Gastrocnemius medialis (tissue), 4 donors: ENCODE results near the gene DAPK3. TPM values are rescaled to one million over a fixed set of nuclear protein-coding genes. Genes with fewer than 3 reads are reported as not detected.

Source experiments
- ATAC-seq, 2 donors: fragments of 150-250 bp; one replicate each; pipeline ENCODE4 v1.9.1; 2016
- DNase-seq, 2 donors: peaks; one replicate each; pipeline ENCODE4 v3.0.0-alpha.2; 2019
- H3K27ac ChIP-seq, 4 donors: fragments of 200-600 bp; sonication (generic); 1 replicate in 1 of 4; 2 replicates in 3 of 4; pipeline ENCODE4 v1.5.1; 2016 to 2018; ENCODE audit warnings: mild to moderate bottlenecking in 2 of 4, moderate library complexity in 1 of 4
- H3K27me3 ChIP-seq, 3 donors: fragments of 200-600 bp; sonication (generic) in 2 of 3; 1 replicate in 1 of 3; 2 replicates in 2 of 3; pipeline versions ENCODE4 v1.5.1 to v1.6.0; 2016 to 2019; ENCODE audit warnings: mild to moderate bottlenecking in 1 of 3, moderate library complexity in 1 of 3
- H3K36me3 ChIP-seq, 2 donors: fragments of 200-600 bp; sonication (generic) in 1 of 2; one replicate each; pipeline ENCODE4 v1.5.1; 2017 to 2018
- H3K4me1 ChIP-seq, 2 donors: fragments of 200-600 bp; sonication (generic) in 1 of 2; one replicate each; pipeline ENCODE4 v1.5.1; 2016 to 2017; ENCODE audit warnings: mild to moderate bottlenecking in 2 of 2
- H3K4me3 ChIP-seq, 4 donors: fragments of 200-600 bp; sonication (generic) in 3 of 4; 1 replicate in 1 of 4; 2 replicates in 3 of 4; pipeline ENCODE4 v1.5.1; 2016 to 2019; ENCODE audit warnings: mild to moderate bottlenecking in 2 of 4
- H3K9me3 ChIP-seq, 3 donors: fragments of 200-600 bp; sonication (generic) in 2 of 3; 1 replicate in 1 of 3; 2 replicates in 2 of 3; pipeline ENCODE4 v1.5.1; 2016 to 2019
- POLR2A ChIP-seq, 2 donors: fragments of 450-650 bp; IDR thresholded peaks; one replicate each; pipeline ENCODE4 v1.6.1; 2017; ENCODE audit warnings: antibody characterized with exemption in 2 of 2, mild to moderate bottlenecking in 2 of 2, moderate library complexity in 2 of 2
- in situ Hi-C, 4 donors: fragments of 200-750 bp; cut with MboI; loops; one replicate each; pipeline versions ENCODE4 v1.15.0 to v1.8.0; 2017; ENCODE audit warnings: low sequenced_read_pairs in 4 of 4
- intact Hi-C: fragments of 100-400 bp; cut with DNase I; formaldehyde crosslinking; loops from one replicate; pipeline ENCODE4 v1.15.1; 2023; ENCODE audit warnings: low total_unique reads
- total RNA-seq, 4 donors: library from RNA; depleted of rRNA; stranded (reverse); fragments of >200 nt; gene quantifications; one replicate each; pipeline versions ENCODE4 v1.1.0 to v1.2.3, GENCODE V29; 2016
- TF ChIP-seq, protein P1 (sequence below), 5 experiments: fragments of 450-650 bp in 3 of 5; fragments of 200-600 bp in 2 of 5; sonication (generic) in 2 of 5; IDR thresholded peaks in 4 of 5; conservative IDR thresholded peaks in 1 of 5; 1 replicate in 4 of 5; 2 replicates in 1 of 5; pipeline ENCODE4 v1.5.1; 2016 to 2019; ENCODE audit warnings: antibody characterized with exemption in 5 of 5, mild to moderate bottlenecking in 3 of 5, moderate library complexity in 3 of 5

DAPK3 gene
- total RNA-seq, 4 donors from 2014 or later, result 61.3 to 135 (median 115) TPM

DNA sequence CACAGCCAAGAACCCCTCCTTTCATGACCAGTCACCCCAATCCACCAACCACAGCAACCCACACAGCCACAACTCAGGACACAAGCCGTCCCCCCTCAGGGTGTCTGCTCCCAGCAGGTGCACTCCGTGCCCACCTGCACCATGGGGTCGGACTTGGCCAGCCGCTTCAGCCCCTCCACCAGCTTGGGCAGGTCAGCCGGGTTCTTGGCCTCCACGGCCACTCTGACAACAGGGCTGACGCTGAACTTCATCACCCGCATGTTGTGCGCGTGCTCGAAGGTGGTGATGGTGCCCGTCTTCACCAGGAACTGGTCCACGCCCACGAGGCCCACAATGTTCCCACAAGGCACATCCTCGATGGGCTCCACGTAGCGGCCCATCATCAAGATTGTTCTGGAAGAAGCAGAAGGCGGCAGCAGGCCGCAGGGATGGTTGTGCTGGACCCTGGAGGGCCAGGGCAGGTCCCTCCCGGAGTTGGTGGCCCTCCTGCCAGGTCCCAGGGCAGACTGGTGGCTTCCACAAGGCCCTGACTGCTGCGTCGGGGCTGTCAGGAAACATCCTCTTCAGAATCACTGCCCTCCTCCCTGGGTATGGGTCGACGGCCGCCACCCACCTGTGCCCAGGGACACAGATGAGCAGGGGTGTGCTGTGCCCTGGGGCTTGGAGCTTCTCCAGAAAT is 8.9 kb upstream of the DAPK3 start:
- peak in 1 of 2 donors; percentile 14 for DNase-seq
- Histone ChIP-seq H3K27me3 (no peaks in the 10 kb centered on the region), H3K9me3 (no peaks in the 10 kb centered on the region), H3K4me1 (peaks cover 17 to 19% of the 10 kb centered on the region in 2 donors), H3K4me3 (no peak overlapping the region), H3K36me3 (peaks cover 0 to 94% of the 10 kb centered on the region in 2 donors), H3K27ac (peak overlapping the region in 2 of 4 donors; percentile 89 to 100)
- ATAC-seq, result no peak
- in situ Hi-C loops, result loop anchor here in 1 of 4 donors (10.0 kb wide), 1 partner anchor 85 kb away; the partner anchor contains the start of gene ZBTB7A
- TF ChIP-seq, protein P1, sequence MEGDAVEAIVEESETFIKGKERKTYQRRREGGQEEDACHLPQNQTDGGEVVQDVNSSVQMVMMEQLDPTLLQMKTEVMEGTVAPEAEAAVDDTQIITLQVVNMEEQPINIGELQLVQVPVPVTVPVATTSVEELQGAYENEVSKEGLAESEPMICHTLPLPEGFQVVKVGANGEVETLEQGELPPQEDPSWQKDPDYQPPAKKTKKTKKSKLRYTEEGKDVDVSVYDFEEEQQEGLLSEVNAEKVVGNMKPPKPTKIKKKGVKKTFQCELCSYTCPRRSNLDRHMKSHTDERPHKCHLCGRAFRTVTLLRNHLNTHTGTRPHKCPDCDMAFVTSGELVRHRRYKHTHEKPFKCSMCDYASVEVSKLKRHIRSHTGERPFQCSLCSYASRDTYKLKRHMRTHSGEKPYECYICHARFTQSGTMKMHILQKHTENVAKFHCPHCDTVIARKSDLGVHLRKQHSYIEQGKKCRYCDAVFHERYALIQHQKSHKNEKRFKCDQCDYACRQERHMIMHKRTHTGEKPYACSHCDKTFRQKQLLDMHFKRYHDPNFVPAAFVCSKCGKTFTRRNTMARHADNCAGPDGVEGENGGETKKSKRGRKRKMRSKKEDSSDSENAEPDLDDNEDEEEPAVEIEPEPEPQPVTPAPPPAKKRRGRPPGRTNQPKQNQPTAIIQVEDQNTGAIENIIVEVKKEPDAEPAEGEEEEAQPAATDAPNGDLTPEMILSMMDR (IDR thresholded peaks at IDR 0.05 in 4 of 5, conservative IDR thresholded peaks at IDR 0.05 in 1 of 5), result no peak
- intact Hi-C loops, result loop anchor here (10.0 kb wide), 2 partner anchors 365 to 1815 kb away; partner anchors contain the start of genes DOT1L and MPND

DNA sequence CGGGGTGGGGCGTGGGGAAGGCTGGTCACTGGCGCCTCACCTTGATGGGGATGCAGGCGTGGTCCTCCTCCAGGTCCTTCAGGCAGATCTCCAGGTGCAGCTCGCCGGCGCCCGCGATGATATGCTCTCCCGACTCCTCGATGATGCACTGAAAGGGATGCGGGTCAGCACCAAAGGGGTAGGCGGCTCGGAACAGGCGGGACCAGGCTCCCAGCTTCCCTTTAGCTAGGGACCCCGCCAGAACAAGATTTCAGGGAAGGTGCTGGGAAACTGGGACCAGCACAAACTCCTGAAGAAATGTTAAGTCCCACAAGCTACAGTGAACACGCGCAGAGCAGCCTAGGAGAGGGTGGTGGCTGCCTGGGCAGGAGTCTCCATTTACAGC is 8.4 kb upstream of the DAPK3 start:
- TF ChIP-seq, protein P1 (IDR thresholded peaks at IDR 0.05 in 4 of 5, conservative IDR thresholded peaks at IDR 0.05 in 1 of 5), result no peak
- intact Hi-C loops (loop anchor here (10.0 kb wide), 1 partner anchor 1814 kb away; the partner anchor contains the start of gene DOT1L), in situ Hi-C loops (no loop called here)
- Histone ChIP-seq H3K9me3 (no peaks in the 10 kb centered on the region), H3K4me3 (no peak overlapping the region), H3K4me1 (peaks cover 17 to 18% of the 10 kb centered on the region in 2 donors), H3K36me3 (peaks cover 0 to 94% of the 10 kb centered on the region in 2 donors), H3K27me3 (no peaks in the 10 kb centered on the region), H3K27ac (peak overlapping the region in 2 of 4 donors; percentile 33 to 48)
- peak in 1 of 2 donors; percentile 28 for DNase-seq
- no peak for ATAC-seq

DNA sequence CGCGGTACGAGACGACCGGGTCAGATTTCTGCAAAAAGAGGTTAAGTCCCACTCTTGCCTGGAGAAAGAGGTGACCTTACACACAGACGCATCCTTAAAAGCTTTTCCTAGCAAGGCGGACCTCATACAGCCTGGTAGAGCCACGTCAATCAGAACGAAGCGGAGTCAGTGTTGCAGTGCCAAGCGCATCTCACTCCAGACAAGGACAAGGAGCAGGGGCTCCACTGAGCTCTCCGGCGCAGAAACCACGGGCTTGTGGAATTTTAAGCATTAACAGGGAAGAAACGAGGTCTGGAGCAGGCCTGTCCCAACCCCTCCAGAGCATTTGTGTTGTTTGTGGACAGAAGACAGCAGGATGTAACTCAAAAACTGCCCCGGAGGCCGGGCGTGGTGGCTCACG is 7.2 kb upstream of the DAPK3 start:
- H3K36me3 ChIP-seq, result peaks cover 0 to 82% of the 10 kb centered on the region in 2 donors
- H3K27me3 ChIP-seq, result no peaks in the 10 kb centered on the region
- intact Hi-C loops, result loop anchor here (10.0 kb wide), 1 partner anchor 1813 kb away; the partner anchor contains the start of gene DOT1L
- H3K27ac ChIP-seq, result peak overlapping the region in 2 of 4 donors; percentile 10 to 22
- H3K9me3 ChIP-seq, result no peaks in the 10 kb centered on the region
- no peak for TF ChIP-seq POLR2A (IDR thresholded peaks at IDR 0.05)
- ATAC-seq (no peak), DNase-seq (no peak)
- H3K4me3 ChIP-seq, result no peak overlapping the region
- peaks cover 7% of the 10 kb centered on the region in 2 donors for H3K4me1 ChIP-seq
- in situ Hi-C loops, result no loop called here

DNA sequence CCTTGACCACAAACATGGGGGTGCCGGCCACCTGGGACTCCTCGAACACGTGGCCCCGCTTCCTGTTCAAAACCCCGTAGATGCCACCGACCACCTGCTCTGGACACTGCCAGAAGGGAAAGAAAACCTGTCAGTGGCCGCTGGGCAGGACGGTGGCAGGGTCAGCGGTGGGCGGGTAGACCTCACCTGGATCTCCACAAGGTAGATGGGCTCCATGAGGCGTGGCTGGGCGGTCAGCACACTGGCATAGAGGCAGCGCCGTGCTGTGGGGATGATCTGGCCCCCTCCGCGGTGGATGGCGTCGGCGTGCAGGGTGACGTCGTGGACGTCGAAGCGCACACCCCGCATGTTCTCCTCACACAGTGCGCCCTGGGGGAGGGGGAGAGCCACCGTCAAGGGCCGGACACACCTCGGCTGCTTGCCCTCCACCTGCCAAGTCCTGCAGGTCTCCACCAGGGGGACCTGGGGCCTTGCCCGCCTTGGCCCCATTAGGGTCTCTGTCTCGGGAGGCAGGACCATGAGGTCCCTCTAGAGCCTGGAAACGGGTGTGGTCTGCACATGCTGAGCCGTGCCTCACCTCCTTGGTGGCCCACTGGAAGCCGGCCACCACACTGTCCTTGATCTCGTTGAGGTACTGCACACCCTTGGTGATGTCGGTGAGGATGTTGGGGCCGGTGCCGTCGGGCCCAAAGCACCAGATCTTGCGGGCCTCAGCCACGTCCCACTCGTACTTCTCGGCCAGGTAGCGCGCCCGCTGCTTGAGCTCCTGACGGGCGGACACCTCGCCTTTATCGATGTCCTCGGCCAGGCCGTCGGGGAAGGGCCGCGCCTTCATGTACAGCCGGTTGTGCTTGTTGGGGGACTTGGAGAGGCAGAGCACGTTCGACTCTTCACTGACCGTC is 6.6 kb upstream of the DAPK3 start:
- H3K36me3 ChIP-seq, result peaks cover 0 to 76% of the 10 kb centered on the region in 2 donors
- peak in 1 of 2 donors; percentile 24 for DNase-seq
- in situ Hi-C loops, result no loop called here
- peaks cover 0 to 3% of the 10 kb centered on the region in 2 donors for H3K4me1 ChIP-seq
- peak overlapping the region; percentile 28 to 73 (median 55) for H3K27ac ChIP-seq
- no peaks in the 10 kb centered on the region for H3K9me3 ChIP-seq
- H3K4me3 ChIP-seq, result no peak overlapping the region
- intact Hi-C loops, result loop anchor here (10.0 kb wide), 1 partner anchor 1813 kb away; the partner anchor contains the start of gene DOT1L
- no peaks in the 10 kb centered on the region for H3K27me3 ChIP-seq
- no peak for ATAC-seq
- no peak for TF ChIP-seq POLR2A (IDR thresholded peaks at IDR 0.05)
- TF ChIP-seq, protein P1 (IDR thresholded peaks at IDR 0.05 in 4 of 5, conservative IDR thresholded peaks at IDR 0.05 in 1 of 5), result no peak
